HFFc6 (cell line): ENCODE data around the gene ADGRG3. TPM values are rescaled to one million over a fixed set of nuclear protein-coding genes. Genes with fewer than 3 reads are reported as not detected.

ENCODE experiments used
- DNase-seq: peaks from one replicate; pipeline ENCODE4 v3.0.0-alpha.2; 2018
- H3K27ac Mint-ChIP-seq: 2 replicates; pipeline ENCODE4 v1.8.0; 2020; ENCODE audit warnings: mild to moderate bottlenecking, mixed read lengths
- H3K27me3 Mint-ChIP-seq: 2 replicates; pipeline ENCODE4 v1.8.0; 2021; ENCODE audit warnings: mild to moderate bottlenecking, moderate library complexity, mixed read lengths; ENCODE audit not compliant: insufficient read depth
- H3K36me3 Mint-ChIP-seq: 2 replicates; pipeline ENCODE4 v1.8.0; 2021; ENCODE audit warnings: low read depth, mixed read lengths
- H3K4me1 Mint-ChIP-seq: 2 replicates; pipeline ENCODE4 v1.8.0; 2020; ENCODE audit warnings: low read depth, mixed read lengths
- H3K4me3 Mint-ChIP-seq: 2 replicates; pipeline ENCODE4 v1.8.0; 2020; ENCODE audit warnings: mild to moderate bottlenecking, moderate library complexity, mixed read lengths
- H3K9me3 Mint-ChIP-seq: 2 replicates; pipeline ENCODE4 v1.8.0; 2020; ENCODE audit warnings: mild to moderate bottlenecking, mixed read lengths
- total RNA-seq, 6 experiments: library from RNA; stranded (reverse); fragmentation: NEBNext Ultra II Directional; extraction: Animal tissue kit (Norgen Biotek cat#: 25700); gene quantifications; 2 replicates in 1 of 6; 3 replicates in 5 of 6; pipeline ENCODE4 v1.2.3, GENCODE V29; 2021
- TF ChIP-seq, protein P1 (sequence below): fragments of 200-600 bp; sonication (generic); IDR thresholded peaks from 2 replicates; pipeline ENCODE4 v1.5.0; 2021; ENCODE audit warnings: antibody characterized with exemption, mild to moderate bottlenecking

The ADGRG3 gene
- total RNA-seq, 6 experiments from 2014 or later, result not detected

DNA sequence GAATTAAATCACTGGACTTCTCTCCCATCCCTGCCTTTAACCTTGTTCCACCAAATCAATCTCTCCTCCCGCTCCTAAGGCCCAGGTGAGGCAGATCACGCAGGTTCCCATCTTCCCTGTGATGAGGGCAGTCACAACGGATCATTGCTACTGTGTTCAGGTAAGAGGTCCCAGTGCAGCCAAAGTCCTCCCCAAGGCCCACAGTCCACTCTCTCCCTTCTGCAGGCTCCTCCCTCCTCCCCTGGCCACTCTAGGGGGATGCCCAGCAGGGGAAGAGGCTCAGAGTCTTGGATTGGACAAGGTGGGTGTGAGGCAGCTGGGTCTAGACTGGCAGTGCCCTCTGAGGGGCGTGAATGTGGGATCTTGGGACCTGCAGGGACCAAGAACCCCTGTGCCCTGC lies 2.6 kb upstream of the ADGRG3 start:
- H3K4me1 Mint-ChIP-seq, result no peaks in the 10 kb centered on the region
- H3K9me3 Mint-ChIP-seq, result no peaks in the 10 kb centered on the region
- H3K36me3 Mint-ChIP-seq, result no peaks in the 10 kb centered on the region
- no peak overlapping the region for H3K4me3 Mint-ChIP-seq
- TF ChIP-seq, protein P1, sequence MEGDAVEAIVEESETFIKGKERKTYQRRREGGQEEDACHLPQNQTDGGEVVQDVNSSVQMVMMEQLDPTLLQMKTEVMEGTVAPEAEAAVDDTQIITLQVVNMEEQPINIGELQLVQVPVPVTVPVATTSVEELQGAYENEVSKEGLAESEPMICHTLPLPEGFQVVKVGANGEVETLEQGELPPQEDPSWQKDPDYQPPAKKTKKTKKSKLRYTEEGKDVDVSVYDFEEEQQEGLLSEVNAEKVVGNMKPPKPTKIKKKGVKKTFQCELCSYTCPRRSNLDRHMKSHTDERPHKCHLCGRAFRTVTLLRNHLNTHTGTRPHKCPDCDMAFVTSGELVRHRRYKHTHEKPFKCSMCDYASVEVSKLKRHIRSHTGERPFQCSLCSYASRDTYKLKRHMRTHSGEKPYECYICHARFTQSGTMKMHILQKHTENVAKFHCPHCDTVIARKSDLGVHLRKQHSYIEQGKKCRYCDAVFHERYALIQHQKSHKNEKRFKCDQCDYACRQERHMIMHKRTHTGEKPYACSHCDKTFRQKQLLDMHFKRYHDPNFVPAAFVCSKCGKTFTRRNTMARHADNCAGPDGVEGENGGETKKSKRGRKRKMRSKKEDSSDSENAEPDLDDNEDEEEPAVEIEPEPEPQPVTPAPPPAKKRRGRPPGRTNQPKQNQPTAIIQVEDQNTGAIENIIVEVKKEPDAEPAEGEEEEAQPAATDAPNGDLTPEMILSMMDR, result no peak
- no peak for DNase-seq
- H3K27me3 Mint-ChIP-seq, result peaks cover 18% of the 10 kb centered on the region
- no peak overlapping the region for H3K27ac Mint-ChIP-seq

DNA sequence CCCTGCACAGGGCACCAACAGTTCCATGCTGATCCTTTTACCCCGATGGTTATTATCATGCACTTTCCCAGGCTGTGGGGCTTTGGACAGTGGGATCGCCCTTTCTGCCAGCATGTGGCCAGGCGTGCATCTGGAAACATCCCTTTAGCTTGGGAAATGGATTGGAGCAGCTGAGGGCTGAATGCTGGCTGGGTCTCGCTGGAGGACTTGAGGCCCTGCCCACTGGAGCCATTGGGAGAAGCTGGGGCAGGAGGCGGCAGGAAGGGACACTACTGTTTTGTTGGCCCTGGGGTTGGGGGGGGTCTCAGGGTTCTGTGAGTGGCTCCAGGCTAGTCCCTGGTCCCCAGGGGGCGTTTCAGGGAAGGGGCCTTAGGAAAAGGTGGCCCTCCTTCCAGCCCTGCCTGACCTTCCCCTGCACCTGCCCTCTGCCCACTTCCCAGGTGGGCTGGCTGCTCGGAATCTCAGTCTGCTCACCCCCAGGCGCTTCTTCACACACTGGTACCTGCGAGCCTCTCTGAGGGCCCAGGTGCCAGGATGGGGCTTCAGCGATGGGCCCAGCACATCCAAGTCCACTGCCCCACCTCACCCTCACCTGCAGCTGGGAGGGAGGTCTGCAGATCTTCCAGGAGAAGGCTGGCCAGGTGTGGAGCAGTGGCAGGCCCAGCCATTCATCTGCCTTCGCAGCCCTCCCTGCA lies 1.6 kb upstream of the ADGRG3 start:
- Mint-ChIP-seq H3K27ac (no peak overlapping the region), H3K9me3 (no peaks in the 10 kb centered on the region), H3K27me3 (peaks cover 18% of the 10 kb centered on the region), H3K36me3 (no peaks in the 10 kb centered on the region), H3K4me1 (peaks cover 3% of the 10 kb centered on the region; the same call in 1 of the 2 replicates), H3K4me3 (no peak overlapping the region)
- no peak for DNase-seq
- TF ChIP-seq, protein P1, result no peak

DNA sequence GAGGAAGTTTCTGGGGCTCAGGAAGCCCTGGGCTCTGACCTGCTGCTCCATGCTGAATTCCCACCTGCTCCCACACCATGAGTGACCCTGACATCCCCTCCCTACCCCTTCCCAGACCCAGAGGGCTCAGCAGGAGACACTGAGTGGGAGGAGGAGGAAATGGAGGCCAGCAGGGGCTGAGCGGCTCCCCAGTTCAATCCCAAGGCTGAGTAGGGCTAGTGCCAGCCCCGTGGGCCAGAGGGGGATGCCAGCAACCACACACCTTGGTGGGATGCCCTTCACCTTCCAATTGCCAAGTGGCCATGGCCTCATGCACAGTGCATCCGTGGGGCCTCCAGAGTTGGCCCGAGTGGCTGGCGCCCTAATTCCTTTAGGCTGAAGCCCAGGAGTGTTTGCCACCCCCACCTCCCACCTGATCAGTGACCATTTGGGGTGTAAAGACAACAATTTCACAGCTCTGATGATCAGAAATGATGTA lies 1.0 kb upstream of the ADGRG3 start:
- Mint-ChIP-seq H3K4me3 (no peak overlapping the region), H3K9me3 (no peaks in the 10 kb centered on the region)
- DNase-seq, result no peak

DNA sequence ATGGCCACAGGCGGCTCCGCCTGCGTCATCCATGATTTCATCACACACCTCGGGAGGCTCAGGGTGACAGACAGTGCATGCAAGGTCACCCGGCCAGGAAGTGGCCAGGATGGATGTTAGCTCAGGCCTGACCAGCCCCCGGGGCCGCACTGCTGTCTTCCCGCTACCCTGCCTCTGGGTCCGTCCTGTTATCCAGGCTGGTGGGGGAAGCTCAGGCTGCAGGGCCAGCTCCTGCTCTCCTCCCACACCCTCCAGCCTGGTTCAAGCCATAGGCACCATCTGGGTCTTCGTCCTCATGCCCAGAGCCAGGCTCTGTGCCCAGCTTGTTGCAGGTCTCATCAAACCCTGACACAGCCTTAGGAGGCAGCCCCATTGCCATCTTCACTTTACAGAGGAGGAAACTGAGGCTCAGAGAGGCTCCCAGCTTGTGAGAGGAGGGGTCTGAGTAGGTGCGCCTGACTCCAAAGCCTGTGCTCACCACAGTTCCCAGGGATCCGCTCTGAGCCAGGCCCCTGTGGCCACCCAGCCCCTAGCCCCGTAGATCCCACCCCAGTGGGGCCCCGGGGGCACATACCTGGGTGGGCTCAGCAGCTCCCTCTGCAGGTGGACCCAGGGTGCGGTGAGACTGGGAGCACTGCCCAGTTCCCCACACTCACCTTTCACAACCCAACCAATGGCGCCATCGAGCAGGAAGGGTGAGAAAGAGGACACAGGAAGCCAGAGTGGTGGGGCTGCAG lies 412 bp upstream of the ADGRG3 start:
- H3K9me3 Mint-ChIP-seq, result no peaks in the 10 kb centered on the region
- no peak for DNase-seq
- TF ChIP-seq, protein P1, result peak; percentile 51
- peaks cover 20% of the 10 kb centered on the region for H3K27me3 Mint-ChIP-seq
- H3K27ac Mint-ChIP-seq, result no peak overlapping the region
- H3K4me3 Mint-ChIP-seq, result no peak overlapping the region
- no peaks in the 10 kb centered on the region for H3K36me3 Mint-ChIP-seq
- peaks cover 6% of the 10 kb centered on the region; the same call in 1 of the 2 replicates for H3K4me1 Mint-ChIP-seq

More for the DNA sequence above, 1.0 kb upstream of the ADGRG3 start:
- TF ChIP-seq, protein P1, result no peak
- H3K36me3 Mint-ChIP-seq, result no peaks in the 10 kb centered on the region
- H3K27me3 Mint-ChIP-seq, result peaks cover 20% of the 10 kb centered on the region
- H3K4me1 Mint-ChIP-seq, result peaks cover 6% of the 10 kb centered on the region; the same call in 1 of the 2 replicates
- no peak overlapping the region for H3K27ac Mint-ChIP-seq

DNA sequence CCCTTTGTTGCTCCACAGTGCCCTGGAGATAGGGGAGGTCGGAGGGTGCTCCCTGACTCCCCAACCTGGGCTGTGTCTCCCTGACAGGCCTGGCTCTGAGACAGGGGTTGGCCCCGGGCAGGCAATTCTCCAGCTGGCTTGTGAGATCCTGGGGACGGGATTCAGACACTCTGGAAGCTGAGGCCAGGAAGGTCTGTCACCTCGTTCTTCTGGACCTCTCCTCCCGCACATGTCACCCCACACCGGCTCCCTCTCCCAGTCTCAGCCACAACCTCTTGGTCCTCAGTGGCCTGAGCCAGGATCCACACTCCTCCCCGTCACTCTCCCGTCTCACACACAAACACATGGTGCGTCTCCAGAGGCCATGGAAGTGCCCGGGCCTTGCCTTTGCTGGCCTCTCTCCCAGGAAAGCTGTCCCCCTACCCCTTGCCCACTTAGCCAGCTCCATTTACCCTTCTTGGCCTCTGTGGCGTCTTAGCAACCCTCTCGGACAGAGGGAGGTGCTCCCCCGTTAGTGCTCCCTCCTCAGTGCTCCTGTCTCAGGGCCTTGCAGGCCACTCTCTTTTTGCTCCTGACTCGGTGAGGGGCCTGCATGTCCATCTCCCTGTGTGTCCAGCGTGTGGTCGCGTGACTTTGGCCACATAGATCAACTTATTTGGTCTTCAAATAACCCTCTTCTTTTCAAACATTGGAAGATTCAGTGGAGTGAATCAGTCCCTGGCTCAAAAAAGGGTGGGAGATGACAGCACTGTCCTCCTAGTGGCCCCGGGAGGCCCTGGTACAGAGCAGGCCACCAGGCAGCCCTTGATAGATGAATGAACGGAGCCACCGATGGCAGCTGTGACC lies 747 bp downstream of the ADGRG3 start:
- TF ChIP-seq, protein P1, result no peak
- no peaks in the 10 kb centered on the region for H3K9me3 Mint-ChIP-seq
- no peak for DNase-seq
- H3K27me3 Mint-ChIP-seq, result peaks cover 20% of the 10 kb centered on the region
- H3K4me1 Mint-ChIP-seq, result peaks cover 6% of the 10 kb centered on the region; the same call in 1 of the 2 replicates
- H3K36me3 Mint-ChIP-seq, result no peaks in the 10 kb centered on the region
- H3K4me3 Mint-ChIP-seq, result no peak overlapping the region
- no peak overlapping the region for H3K27ac Mint-ChIP-seq
